AG04450 (cell line): ENCODE results near the gene SLC26A8. TPM values are rescaled to one million over a fixed set of nuclear protein-coding genes. Genes with fewer than 3 reads are reported as not detected.

Experiments used
- CTCF ChIA-PET: fragments of 300-600, 350-600 bp; formaldehyde crosslinking; extraction: SDS; loops from one replicate; lab custom pipeline; 2022; ENCODE audit warnings: antibody characterized with exemption, inconsistent platforms; lab: Charles Lee
- POLR2A ChIA-PET: fragments of 350-600 bp; formaldehyde crosslinking; extraction: SDS; loops from one replicate; lab custom pipeline; 2021; ENCODE audit warnings: antibody characterized with exemption, inconsistent platforms; lab: Yijun Ruan, JAX
- DNase-seq: peaks from one replicate; pipeline ENCODE4 v3.0.0-alpha.2; 2011; ENCODE audit warnings: low read depth, low spot score
- H3K27ac ChIP-seq: one replicate; pipeline ENCODE4 v1.5.1; 2012; ENCODE audit warnings: low read depth, low read length, control low read depth
- H3K27me3 ChIP-seq: one replicate; pipeline ENCODE4 v1.6.0; 2012; ENCODE audit warnings: low read length; ENCODE audit not compliant: control insufficient read depth, insufficient read depth
- H3K4me3 ChIP-seq: 2 replicates; pipeline ENCODE4 v1.5.1; 2011; ENCODE audit warnings: mild to moderate bottlenecking, low read depth, low read length, control low read depth
- H3K9me3 ChIP-seq: 2 replicates; pipeline ENCODE4 v1.5.1; 2012; ENCODE audit warnings: low read length; ENCODE audit not compliant: control insufficient read depth, insufficient read depth
- CTCF ChIP-seq: IDR thresholded peaks from 2 replicates; pipeline ENCODE4 v1.5.1; 2011; ENCODE audit warnings: low read depth, low read length, control low read depth, inconsistent platforms
- polyA plus RNA-seq: library from polyadenylated mRNA; depleted of rRNA; stranded (reverse); fragments of >200 nt; gene quantifications from 2 replicates; pipeline ENCODE4 v1.2.3, GENCODE V29; 2011

SLC26A8 gene
- polyA plus RNA-seq, 1 experiment: not detected

- ChIA-PET POLR2A (no interaction called here), CTCF (no interaction called here)
- Histone ChIP-seq H3K9me3 (no peaks in the 10 kb centered on the region), H3K27ac (no peak overlapping the region), H3K27me3 (no peaks in the 10 kb centered on the region), H3K4me3 (no peak overlapping the region)
- TF ChIP-seq CTCF: no peak
- no peak for DNase-seq
Observed at GRCh38 chr6:36054415-36054814, 30.0 kb upstream of the SLC26A8 start.

- no peak overlapping the region for H3K4me3 ChIP-seq
- DNase-seq: no peak
- H3K27me3 ChIP-seq: no peaks in the 10 kb centered on the region
- no peak overlapping the region for H3K27ac ChIP-seq
- ChIA-PET POLR2A (no interaction called here), CTCF (no interaction called here)
- no peak for TF ChIP-seq CTCF
- H3K9me3 ChIP-seq: no peaks in the 10 kb centered on the region
Observed at GRCh38 chr6:36053878-36054277, 29.4 kb upstream of the SLC26A8 start.

- Histone ChIP-seq H3K4me3 (no peak overlapping the region), H3K27ac (no peak overlapping the region), H3K27me3 (no peaks in the 10 kb centered on the region), H3K9me3 (no peaks in the 10 kb centered on the region)
- TF ChIP-seq CTCF: no peak
- POLR2A ChIA-PET: no interaction called here
- DNase-seq: no peak
- CTCF ChIA-PET: interaction anchor here (1.1 to 1.2 kb wide), 2 partner anchors 24 to 43 kb away, joined by 3 to 6 read pairs; partner anchors contain the start of gene MAPK14
Observed at GRCh38 chr6:36052097-36052496, 27.7 kb upstream of the SLC26A8 start.

GRCh38 chr6:36050947-36051710 lies 26.7 kb upstream of the SLC26A8 start:
- DNase-seq: no peak
- Histone ChIP-seq H3K27me3 (no peaks in the 10 kb centered on the region), H3K27ac (no peak overlapping the region), H3K9me3 (no peaks in the 10 kb centered on the region), H3K4me3 (no peak overlapping the region)
- POLR2A ChIA-PET: interaction anchor here (0.6 to 0.8 kb wide), 2 partner anchors 22 to 24 kb away, joined by 3 to 6 read pairs; partner anchors contain the start of gene MAPK14
- no peak for TF ChIP-seq CTCF
- CTCF ChIA-PET: interaction anchor here (1.1 kb wide), 1 partner anchor 44 kb away, joined by 6 read pairs; no protein-coding TSS in a partner anchor

- Histone ChIP-seq H3K4me3 (no peak overlapping the region), H3K27me3 (no peaks in the 10 kb centered on the region), H3K9me3 (no peaks in the 10 kb centered on the region), H3K27ac (no peak overlapping the region)
- TF ChIP-seq CTCF: no peak
- DNase-seq: no peak
- POLR2A ChIA-PET: no interaction called here
- CTCF ChIA-PET: no interaction called here
Observed at GRCh38 chr6:36050305-36050704, 25.9 kb upstream of the SLC26A8 start.
